ENCODE measurements around the gene RALGAPA2. TPM values are rescaled to one million over a fixed set of nuclear protein-coding genes. Genes with fewer than 3 reads are reported as not detected.

The RALGAPA2 gene
- polyA plus RNA-seq, 1 donor from 2014 or later = 21.8 TPM

DNA sequence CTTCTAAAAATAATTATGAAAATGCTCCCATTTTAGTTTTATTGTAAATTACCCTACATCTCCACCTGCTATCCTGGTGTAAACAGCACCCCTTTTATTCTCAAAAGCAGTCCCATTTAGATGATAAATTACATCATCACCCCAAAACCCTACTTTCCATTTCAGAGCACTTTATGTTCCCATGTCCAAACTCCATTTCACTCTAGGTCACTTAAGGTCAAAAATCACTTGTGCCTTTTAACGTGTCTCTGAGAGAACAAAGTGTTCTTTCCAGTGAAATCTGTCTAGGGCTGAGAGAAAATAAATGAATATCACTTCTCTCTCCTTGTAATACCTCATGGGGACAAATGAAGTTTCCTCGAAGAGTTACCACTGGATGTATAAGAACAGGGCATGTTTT is 187.2 kb downstream of the RALGAPA2 start:
- no peak overlapping the region for H3K4me2 ChIP-seq (ENCODE audit: low read length)
- no peak overlapping the region for H3K4me3 ChIP-seq (ENCODE audit: low read length)
- no peaks in the 10 kb centered on the region for H3K9me2 ChIP-seq (ENCODE audit: insufficient read depth, low read length)
- H4K20me1 ChIP-seq (ENCODE audit: insufficient read depth) = no peaks in the 10 kb centered on the region
- no peak for TF ChIP-seq MXI1 (conservative IDR thresholded peaks at IDR 0.05; ENCODE audit: poor library complexity, severe bottlenecking)
- TF ChIP-seq POLR2AphosphoS5 (IDR thresholded peaks at IDR 0.05) = no peak
- TF ChIP-seq SMC3 (conservative IDR thresholded peaks at IDR 0.05; ENCODE audit: poor library complexity) = no peak
- TF ChIP-seq REST (IDR thresholded peaks at IDR 0.05; ENCODE audit: borderline replicate concordance) = no peak
- TF ChIP-seq, protein P1, sequence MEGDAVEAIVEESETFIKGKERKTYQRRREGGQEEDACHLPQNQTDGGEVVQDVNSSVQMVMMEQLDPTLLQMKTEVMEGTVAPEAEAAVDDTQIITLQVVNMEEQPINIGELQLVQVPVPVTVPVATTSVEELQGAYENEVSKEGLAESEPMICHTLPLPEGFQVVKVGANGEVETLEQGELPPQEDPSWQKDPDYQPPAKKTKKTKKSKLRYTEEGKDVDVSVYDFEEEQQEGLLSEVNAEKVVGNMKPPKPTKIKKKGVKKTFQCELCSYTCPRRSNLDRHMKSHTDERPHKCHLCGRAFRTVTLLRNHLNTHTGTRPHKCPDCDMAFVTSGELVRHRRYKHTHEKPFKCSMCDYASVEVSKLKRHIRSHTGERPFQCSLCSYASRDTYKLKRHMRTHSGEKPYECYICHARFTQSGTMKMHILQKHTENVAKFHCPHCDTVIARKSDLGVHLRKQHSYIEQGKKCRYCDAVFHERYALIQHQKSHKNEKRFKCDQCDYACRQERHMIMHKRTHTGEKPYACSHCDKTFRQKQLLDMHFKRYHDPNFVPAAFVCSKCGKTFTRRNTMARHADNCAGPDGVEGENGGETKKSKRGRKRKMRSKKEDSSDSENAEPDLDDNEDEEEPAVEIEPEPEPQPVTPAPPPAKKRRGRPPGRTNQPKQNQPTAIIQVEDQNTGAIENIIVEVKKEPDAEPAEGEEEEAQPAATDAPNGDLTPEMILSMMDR (IDR thresholded peaks at IDR 0.05; ENCODE audit: poor library complexity, severe bottlenecking) = no peak
- no peak for TF ChIP-seq EZH2 (IDR thresholded peaks at IDR 0.05; ENCODE audit: borderline replicate concordance, insufficient read depth, low read length, poor library complexity, severe bottlenecking)
- no peak for TF ChIP-seq EP300 (conservative IDR thresholded peaks at IDR 0.05; ENCODE audit: poor library complexity, severe bottlenecking)
- no peak for TF ChIP-seq TAF1 (IDR thresholded peaks at IDR 0.05; ENCODE audit: low read depth)
- no peak for TF ChIP-seq RAD21 (conservative IDR thresholded peaks at IDR 0.05)
- H3K9ac ChIP-seq (ENCODE audit: low read length) = no peak overlapping the region
- H3K27ac ChIP-seq (ENCODE audit: low read length) = no peak overlapping the region
- no peak overlapping the region for H2AFZ ChIP-seq (ENCODE audit: low read depth, low read length)
- no peaks in the 10 kb centered on the region for H3K9me3 ChIP-seq (ENCODE audit: low read length)
- no peaks in the 10 kb centered on the region for H3K27me3 ChIP-seq (ENCODE audit: insufficient read depth, low read depth, low read length)
- H3F3A ChIP-seq (ENCODE audit: insufficient read depth, low read length, poor library complexity, severe bottlenecking) = no peaks in the 10 kb centered on the region
- H3K36me3 ChIP-seq (ENCODE audit: insufficient read depth, low read length) = no peaks in the 10 kb centered on the region
- H3K79me2 ChIP-seq (replicated peaks; ENCODE audit: insufficient read depth, low read length) = no peaks in the 10 kb centered on the region

GRCh38 chr20:20524756-20525155 is 187.7 kb downstream of the RALGAPA2 start:
- H3K4me3 ChIP-seq (ENCODE audit: low read length) = no peak overlapping the region
- H2AFZ ChIP-seq (ENCODE audit: low read depth, low read length) = no peak overlapping the region
- no peak overlapping the region for H3K4me2 ChIP-seq (ENCODE audit: low read length)
- no peaks in the 10 kb centered on the region for H3K36me3 ChIP-seq (ENCODE audit: insufficient read depth, low read length)
- H3K27me3 ChIP-seq (ENCODE audit: insufficient read depth, low read depth, low read length) = no peaks in the 10 kb centered on the region
- H3K9me2 ChIP-seq (ENCODE audit: insufficient read depth, low read length) = no peaks in the 10 kb centered on the region
- no peak overlapping the region for H3K27ac ChIP-seq (ENCODE audit: low read length)
- no peaks in the 10 kb centered on the region for H3F3A ChIP-seq (ENCODE audit: insufficient read depth, low read length, poor library complexity, severe bottlenecking)
- TF ChIP-seq EP300 (conservative IDR thresholded peaks at IDR 0.05; ENCODE audit: poor library complexity, severe bottlenecking) (no peak), SMC3 (conservative IDR thresholded peaks at IDR 0.05; ENCODE audit: poor library complexity) (no peak), RAD21 (conservative IDR thresholded peaks at IDR 0.05) (no peak), EZH2 (IDR thresholded peaks at IDR 0.05; ENCODE audit: borderline replicate concordance, insufficient read depth, low read length, poor library complexity, severe bottlenecking) (no peak), MXI1 (conservative IDR thresholded peaks at IDR 0.05; ENCODE audit: poor library complexity, severe bottlenecking) (no peak), REST (IDR thresholded peaks at IDR 0.05; ENCODE audit: borderline replicate concordance) (no peak), POLR2AphosphoS5 (IDR thresholded peaks at IDR 0.05) (no peak), TAF1 (IDR thresholded peaks at IDR 0.05; ENCODE audit: low read depth) (no peak)
- TF ChIP-seq, protein P1 (IDR thresholded peaks at IDR 0.05; ENCODE audit: poor library complexity, severe bottlenecking) = no peak
- H3K9ac ChIP-seq (ENCODE audit: low read length) = no peak overlapping the region
- no peaks in the 10 kb centered on the region for H4K20me1 ChIP-seq (ENCODE audit: insufficient read depth)
- no peaks in the 10 kb centered on the region for H3K79me2 ChIP-seq (replicated peaks; ENCODE audit: insufficient read depth, low read length)
- no peaks in the 10 kb centered on the region for H3K9me3 ChIP-seq (ENCODE audit: low read length)

Measured in neural cell (in vitro differentiated cells).